Activated CD4-positive, alpha-beta T cell treated with anti-CD3 and anti-CD28 coated beads for 36 hours (primary cell): Measurements from ENCODE around the gene MIA3. TPM values are rescaled to one million over a fixed set of nuclear protein-coding genes. Genes with fewer than 3 reads are reported as not detected.

Experiments
- ATAC-seq: fragments of 200-7000 bp; cut with Tn5 transposase; one replicate; pipeline ENCODE4 v1.10.0; 2021; ENCODE audit warnings: mild to moderate bottlenecking, moderate library complexity
- CTCF ChIA-PET: fragments of 350-600 bp; sonication (Branson Sonifier 250); formaldehyde crosslinking; loops from one replicate; lab custom pipeline; 2021; ENCODE audit warnings: antibody characterized with exemption; lab: Charles Lee
- POLR2A ChIA-PET: fragments of 350-600 bp; sonication (Branson Sonifier 250); formaldehyde crosslinking; loops from one replicate; lab custom pipeline; 2021; ENCODE audit warnings: antibody characterized with exemption, inconsistent platforms; lab: Charles Lee
- DNase-seq: peaks from one replicate; pipeline ENCODE4 v3.0.0-alpha.2; 2020
- H3K27ac Mint-ChIP-seq: one replicate; pipeline ENCODE4 v1.8.0; 2021; ENCODE audit warnings: mixed read lengths
- H3K27me3 Mint-ChIP-seq: one replicate; pipeline ENCODE4 v1.8.0; 2021; ENCODE audit warnings: mixed read lengths
- H3K36me3 Mint-ChIP-seq: one replicate; pipeline ENCODE4 v1.8.0; 2021; ENCODE audit warnings: low read depth, mixed read lengths
- H3K4me1 Mint-ChIP-seq: one replicate; pipeline ENCODE4 v1.8.0; 2021; ENCODE audit warnings: mixed read lengths
- H3K4me3 Mint-ChIP-seq: one replicate; pipeline ENCODE4 v1.8.0; 2021; ENCODE audit warnings: mild to moderate bottlenecking, moderate library complexity, mixed read lengths
- H3K9me3 Mint-ChIP-seq: one replicate; pipeline ENCODE4 v1.8.0; 2021; ENCODE audit warnings: low read depth, mixed read lengths
- intact Hi-C, 2 experiments: fragments of 100-400 bp; cut with DNase I in 1 of 2; cut with micrococcal nuclease in 1 of 2; formaldehyde crosslinking; loops; one replicate each; pipeline versions ENCODE4 v1.14.2 to v1.15.1; 2022 to 2024; cut with DNase I, micrococcal nuclease
- total RNA-seq, 2 experiments: library from RNA; stranded (reverse); gene quantifications; one replicate each; pipeline ENCODE4 v1.2.3, GENCODE V29; 2021

MIA3 gene
- total RNA-seq, 2 experiments from 2014 or later = 46.7 to 57.9 TPM

DNA sequence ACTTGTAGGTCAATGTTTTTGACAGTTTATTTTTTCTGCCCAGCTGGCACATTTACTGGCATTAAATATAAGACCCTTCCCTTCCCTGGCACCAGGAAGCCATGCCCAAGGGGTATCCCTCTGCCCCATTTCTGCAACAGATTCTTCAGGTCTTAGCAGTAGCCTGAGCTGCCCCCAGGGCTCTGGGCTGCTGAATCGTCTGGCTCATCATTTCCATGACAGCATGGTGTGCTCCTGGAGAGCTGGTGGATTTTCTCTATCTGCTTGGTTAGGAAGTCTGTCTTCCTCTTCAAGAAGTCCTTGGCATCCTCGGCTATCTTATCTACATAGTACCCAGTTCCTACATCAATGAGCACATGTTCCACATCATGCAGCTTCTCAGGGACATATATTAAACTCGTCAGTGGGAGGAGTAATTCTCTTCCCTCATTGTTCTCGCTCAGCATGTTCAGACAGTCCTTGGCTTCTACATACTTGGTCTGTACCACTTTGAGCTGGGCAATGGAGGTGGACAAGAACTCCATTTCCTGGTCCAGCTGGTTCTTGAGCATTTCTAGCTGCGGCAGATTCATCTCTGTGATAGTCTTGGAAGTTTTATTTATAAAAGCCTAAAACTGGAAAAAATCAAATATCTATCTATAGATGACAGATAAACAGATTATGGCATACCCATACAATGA lies 23.5 kb downstream of the MIA3 start:
- no peak for ATAC-seq
- Mint-ChIP-seq H3K27ac (no peak overlapping the region), H3K9me3 (no peaks in the 10 kb centered on the region), H3K27me3 (no peaks in the 10 kb centered on the region), H3K4me3 (no peak overlapping the region), H3K36me3 (peaks cover 12% of the 10 kb centered on the region), H3K4me1 (peaks cover 22% of the 10 kb centered on the region)
- DNase-seq = no peak
- ChIA-PET POLR2A (no interaction called here), CTCF (interaction anchor here (0.7 to 1.8 kb wide), 3 partner anchors 12 to 1410 kb away, joined by 3 to 6 read pairs (median 4); no protein-coding TSS in a partner anchor)
- intact Hi-C loops = loop anchor here in 1 of 2 experiments (5.0 to 10.0 kb wide), 2 partner anchors 176 to 1353 kb away; partner anchors contain the start of gene DISP1

DNA sequence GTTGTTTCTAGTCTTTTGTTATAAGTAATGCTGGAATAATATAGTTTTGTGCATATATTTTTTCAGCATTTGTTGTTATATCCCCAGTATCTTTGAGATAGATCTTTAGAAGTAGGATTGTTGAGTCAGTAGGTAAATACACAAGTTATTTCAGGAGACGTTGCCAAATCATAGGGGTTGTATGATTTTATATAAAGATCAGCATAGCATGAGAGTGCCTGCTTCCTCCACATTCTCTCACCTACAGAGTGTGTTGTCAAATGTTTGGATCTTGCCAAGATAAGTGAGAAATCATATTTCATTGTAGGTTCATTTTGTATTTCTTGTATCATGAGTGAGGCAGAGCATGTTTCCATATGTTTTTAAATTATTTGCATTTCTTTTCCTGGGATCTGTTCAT lies 24.6 kb downstream of the MIA3 start:
- POLR2A ChIA-PET = no interaction called here
- DNase-seq (no peak), ATAC-seq (no peak)
- peaks cover 24% of the 10 kb centered on the region for H3K4me1 Mint-ChIP-seq
- peaks cover 10% of the 10 kb centered on the region for H3K36me3 Mint-ChIP-seq
- no peaks in the 10 kb centered on the region for H3K27me3 Mint-ChIP-seq
- CTCF ChIA-PET = interaction anchor here (0.7 to 1.8 kb wide), 2 partner anchors 11 to 23 kb away, joined by 4 to 6 read pairs; no protein-coding TSS in a partner anchor
- intact Hi-C loops = loop anchor here in 1 of 2 experiments (5.0 to 10.0 kb wide), 2 partner anchors 175 to 1352 kb away; partner anchors contain the start of gene DISP1
- H3K27ac Mint-ChIP-seq = peak overlapping the region; percentile 67
- H3K4me3 Mint-ChIP-seq = peak overlapping the region; percentile 33
- H3K9me3 Mint-ChIP-seq = no peaks in the 10 kb centered on the region

DNA sequence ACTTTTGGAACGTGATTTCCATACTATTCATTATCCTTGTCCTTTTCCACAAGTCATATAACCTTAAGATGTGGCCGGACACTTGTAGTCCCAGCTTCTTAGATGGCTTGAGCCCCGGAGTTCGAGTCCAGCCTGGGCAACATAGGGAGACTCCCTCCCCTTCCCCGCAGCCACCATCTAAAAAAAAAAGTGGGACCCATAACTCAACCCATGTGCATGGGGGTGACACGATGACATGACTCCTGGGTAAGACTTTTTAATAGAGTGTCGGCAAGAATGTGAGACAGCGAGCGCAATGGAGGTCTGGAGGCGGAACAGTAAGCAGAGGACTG lies 25.7 kb downstream of the MIA3 start:
- POLR2A ChIA-PET = interaction anchor here (1.0 to 1.7 kb wide), 3 partner anchors 9 to 69 kb away, joined by 6 to 8 read pairs (median 8); partner anchors contain the start of genes AIDA, BROX and TAF1A
- no peaks in the 10 kb centered on the region for H3K9me3 Mint-ChIP-seq
- no peak for DNase-seq
- peak overlapping the region; percentile 86 for H3K4me3 Mint-ChIP-seq
- H3K27ac Mint-ChIP-seq = peak overlapping the region; percentile 95
- intact Hi-C loops = loop anchor here in 1 of 2 experiments (5.0 to 10.0 kb wide), 2 partner anchors 174 to 1351 kb away; partner anchors contain the start of gene DISP1
- CTCF ChIA-PET = interaction anchor here (0.9 to 2.6 kb wide), 6 partner anchors 9 to 178 kb away, joined by 3 to 15 read pairs (median 8); no protein-coding TSS in a partner anchor
- H3K36me3 Mint-ChIP-seq = peaks cover 12% of the 10 kb centered on the region
- H3K4me1 Mint-ChIP-seq = peaks cover 26% of the 10 kb centered on the region
- ATAC-seq = no peak
- no peaks in the 10 kb centered on the region for H3K27me3 Mint-ChIP-seq

DNA sequence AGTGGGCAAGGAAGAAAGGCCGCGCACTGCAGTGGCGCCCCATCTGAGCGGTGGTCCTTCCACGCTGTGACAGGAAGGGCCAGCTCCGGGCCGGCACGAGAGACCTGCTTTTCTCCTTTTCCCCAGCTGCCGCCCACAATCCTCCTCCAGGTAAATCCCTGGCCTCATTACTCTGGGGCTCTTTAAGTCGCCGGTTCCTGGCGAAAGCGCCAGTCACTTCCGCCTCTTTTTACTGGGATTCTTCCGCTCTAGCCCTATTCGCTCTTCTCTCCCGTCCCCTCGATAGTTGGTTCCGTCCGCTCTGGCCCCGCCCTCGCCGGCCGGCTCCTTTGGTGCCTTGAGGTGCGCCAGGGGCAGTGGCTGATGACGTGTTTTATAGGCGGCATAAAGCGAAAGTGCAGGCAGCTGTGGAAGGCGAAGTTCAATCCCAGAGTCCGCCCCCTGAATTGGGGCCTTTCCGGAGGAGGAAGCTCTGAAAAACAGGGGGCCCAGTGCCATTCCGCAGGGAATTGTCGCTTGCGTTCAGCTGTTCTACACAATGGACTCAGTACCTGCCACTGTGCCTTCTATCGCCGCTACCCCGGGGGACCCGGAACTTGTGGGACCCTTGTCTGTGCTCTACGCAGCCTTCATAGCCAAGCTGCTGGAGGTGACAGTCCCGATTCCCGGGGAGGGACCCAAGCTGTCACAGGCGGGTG lies 26.2 kb downstream of the MIA3 start:
- intact Hi-C loops = loop anchor here (1.0 to 10.0 kb wide), 9 partner anchors 11 to 1351 kb away; partner anchors contain the start of genes AIDA (in 1 of the 2), BROX (in 1 of the 2), DISP1 (in 1 of the 2) and TAF1A (in 1 of the 2)
- peaks cover 12% of the 10 kb centered on the region for H3K36me3 Mint-ChIP-seq
- peak overlapping the region; percentile 95 for H3K27ac Mint-ChIP-seq
- H3K9me3 Mint-ChIP-seq = no peaks in the 10 kb centered on the region
- ATAC-seq = peak; percentile 97
- peak overlapping the region; percentile 86 for H3K4me3 Mint-ChIP-seq
- CTCF ChIA-PET = interaction anchor here (0.9 to 2.6 kb wide), 7 partner anchors 10 to 179 kb away, joined by 3 to 15 read pairs (median 8); no protein-coding TSS in a partner anchor
- POLR2A ChIA-PET = interaction anchor here (1.0 to 1.7 kb wide), 4 partner anchors 10 to 69 kb away, joined by 3 to 8 read pairs (median 7); partner anchors contain the start of genes AIDA, BROX and TAF1A
- H3K27me3 Mint-ChIP-seq = no peaks in the 10 kb centered on the region
- peaks cover 26% of the 10 kb centered on the region for H3K4me1 Mint-ChIP-seq
- DNase-seq = peak; percentile 98

DNA sequence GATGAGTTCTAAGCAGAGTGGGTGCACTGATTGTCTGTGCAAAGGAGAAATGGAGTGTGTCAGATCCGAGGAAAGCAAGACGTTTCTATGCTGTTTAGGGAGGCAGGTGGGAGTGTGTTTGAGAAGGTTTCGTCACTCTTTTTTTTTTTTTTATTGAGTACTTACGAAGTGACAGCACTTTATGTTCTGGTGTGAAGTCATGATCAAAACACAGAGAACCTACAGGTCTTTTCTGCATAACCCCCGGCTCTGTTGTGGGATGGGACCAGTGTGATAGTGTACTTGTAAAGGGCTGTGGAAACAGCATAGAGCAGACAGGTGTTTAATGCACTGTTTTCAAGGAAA lies 26.7 kb downstream of the MIA3 start:
- DNase-seq (no peak), ATAC-seq (peak; percentile 12)
- H3K27ac Mint-ChIP-seq = peak overlapping the region; percentile 95
- H3K4me3 Mint-ChIP-seq = peak overlapping the region; percentile 86
- ChIA-PET CTCF (interaction anchor here (0.7 to 2.6 kb wide), 7 partner anchors 9 to 179 kb away, joined by 3 to 15 read pairs (median 8); no protein-coding TSS in a partner anchor), POLR2A (interaction anchor here (1.0 to 1.7 kb wide), 4 partner anchors 10 to 68 kb away, joined by 3 to 8 read pairs (median 7); partner anchors contain the start of genes AIDA, BROX and TAF1A)
- peaks cover 10% of the 10 kb centered on the region for H3K36me3 Mint-ChIP-seq
- H3K4me1 Mint-ChIP-seq = peaks cover 26% of the 10 kb centered on the region
- no peaks in the 10 kb centered on the region for H3K9me3 Mint-ChIP-seq
- intact Hi-C loops = loop anchor here (1.0 to 10.0 kb wide), 9 partner anchors 11 to 1350 kb away; partner anchors contain the start of genes AIDA (in 1 of the 2), BROX (in 1 of the 2), DISP1 (in 1 of the 2) and TAF1A (in 1 of the 2)
- no peaks in the 10 kb centered on the region for H3K27me3 Mint-ChIP-seq

DNA sequence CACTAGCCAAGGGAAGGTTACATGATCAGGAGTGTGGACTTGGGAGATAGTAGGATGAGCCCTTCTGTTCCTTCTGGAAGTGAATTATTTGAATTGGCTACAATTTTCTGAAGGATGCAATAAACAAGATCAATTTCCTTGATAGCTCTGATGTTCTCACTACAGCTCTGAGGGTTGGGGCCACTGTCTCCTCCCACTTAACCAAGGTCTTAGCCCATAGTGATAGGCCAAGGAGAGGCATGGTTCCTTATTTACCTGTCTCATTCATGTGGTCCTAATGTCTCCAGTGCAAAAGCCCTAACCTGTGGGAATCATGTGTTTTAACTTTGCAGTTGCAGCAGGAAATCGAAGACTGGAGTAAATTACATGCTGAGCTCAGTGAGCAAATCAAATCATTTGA lies 34.8 kb downstream of the MIA3 start:
- Mint-ChIP-seq H3K27me3 (no peaks in the 10 kb centered on the region), H3K9me3 (no peaks in the 10 kb centered on the region), H3K4me1 (peaks cover 54% of the 10 kb centered on the region), H3K4me3 (no peak overlapping the region), H3K27ac (peak overlapping the region; percentile 76), H3K36me3 (peaks cover 76% of the 10 kb centered on the region)
- ChIA-PET POLR2A (no interaction called here), CTCF (interaction anchor here (1.1 to 2.8 kb wide), 5 partner anchors 8 to 63 kb away, joined by 3 to 15 read pairs (median 5); partner anchors contain the start of gene TAF1A)
- intact Hi-C loops = loop anchor here (5.0 to 10.0 kb wide), 2 partner anchors 430 to 1182 kb away; no protein-coding TSS in a partner anchor
- DNase-seq (no peak), ATAC-seq (no peak)

DNA sequence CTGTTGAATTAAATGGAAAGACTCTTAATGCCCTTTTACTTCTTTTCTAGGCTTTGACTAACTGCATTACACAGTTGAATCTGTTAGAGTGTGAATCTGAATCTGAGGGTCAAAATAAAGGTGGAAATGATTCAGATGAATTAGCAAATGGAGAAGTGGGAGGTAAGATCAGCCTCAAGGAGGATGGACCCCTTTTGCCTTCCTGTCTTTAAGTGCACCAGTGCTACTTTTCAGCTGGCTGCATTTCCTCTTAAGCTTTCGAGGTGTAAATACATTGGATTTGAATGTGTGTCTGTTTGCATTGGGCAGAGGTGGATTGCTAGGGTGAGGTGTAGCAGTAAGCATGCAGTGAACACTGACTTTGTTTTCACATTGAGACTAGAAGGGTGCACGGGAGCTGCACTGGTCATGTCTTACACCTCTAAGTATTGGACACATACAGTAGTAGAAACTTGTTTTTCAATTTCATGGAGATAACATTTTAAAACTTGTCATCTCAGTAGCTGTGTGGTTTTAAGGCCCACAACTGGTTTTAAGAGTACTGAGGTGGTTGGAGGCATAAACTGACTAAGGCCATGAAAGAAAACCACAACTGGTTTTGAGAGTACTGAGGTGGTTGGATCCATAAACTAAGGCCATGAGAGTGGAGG lies 35.4 kb downstream of the MIA3 start:
- POLR2A ChIA-PET = no interaction called here
- peak; percentile 34 for DNase-seq
- no peaks in the 10 kb centered on the region for H3K9me3 Mint-ChIP-seq
- peaks cover 54% of the 10 kb centered on the region for H3K4me1 Mint-ChIP-seq
- intact Hi-C loops = loop anchor here (5.0 to 10.0 kb wide), 2 partner anchors 429 to 1181 kb away; no protein-coding TSS in a partner anchor
- H3K27ac Mint-ChIP-seq = peak overlapping the region; percentile 76
- CTCF ChIA-PET = interaction anchor here (1.1 to 2.8 kb wide), 5 partner anchors 9 to 64 kb away, joined by 3 to 15 read pairs (median 5); partner anchors contain the start of gene TAF1A
- peak; percentile 74 for ATAC-seq
- no peak overlapping the region for H3K4me3 Mint-ChIP-seq
- no peaks in the 10 kb centered on the region for H3K27me3 Mint-ChIP-seq
- peaks cover 79% of the 10 kb centered on the region for H3K36me3 Mint-ChIP-seq

DNA sequence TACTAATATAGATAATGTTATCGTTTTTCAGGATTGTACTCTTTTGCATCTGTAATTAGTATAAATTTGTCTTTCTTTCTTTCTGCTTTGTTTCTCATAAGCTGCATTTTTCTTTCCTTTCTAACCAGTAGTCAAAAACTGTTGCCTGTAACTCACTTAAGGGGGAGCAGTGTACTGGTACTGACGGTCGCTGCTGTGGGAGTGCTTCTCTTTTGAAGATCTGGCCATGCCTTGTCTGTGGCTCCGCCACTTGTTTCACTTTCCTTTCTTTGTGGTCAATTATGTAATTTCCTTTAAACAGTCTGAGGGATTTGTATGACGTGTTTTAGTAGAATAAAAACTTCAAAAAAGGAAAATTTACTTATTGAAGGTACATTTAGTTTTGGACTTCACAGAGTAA lies 37.0 kb downstream of the MIA3 start:
- ATAC-seq (peak; percentile 89), DNase-seq (peak; percentile 80)
- ChIA-PET CTCF (interaction anchor here (0.6 to 2.8 kb wide), 4 partner anchors 11 to 1090 kb away, joined by 3 to 15 read pairs (median 3); no protein-coding TSS in a partner anchor), POLR2A (interaction anchor here (0.6 to 0.8 kb wide), 3 partner anchors 65 to 1063 kb away, joined by 3 to 4 read pairs (median 4); partner anchors contain the start of gene TAF1A)
- intact Hi-C loops = loop anchor here (1.0 to 10.0 kb wide), 8 partner anchors 11 to 1180 kb away; partner anchors contain the start of genes AIDA (in 2 of the 2), BROX (in 2 of the 2) and MIA3 (in 1 of the 2)
- Mint-ChIP-seq H3K4me3 (peak overlapping the region; percentile 20), H3K27me3 (no peaks in the 10 kb centered on the region), H3K27ac (peak overlapping the region; percentile 86), H3K36me3 (peaks cover 88% of the 10 kb centered on the region), H3K9me3 (no peaks in the 10 kb centered on the region), H3K4me1 (peaks cover 54% of the 10 kb centered on the region)

DNA sequence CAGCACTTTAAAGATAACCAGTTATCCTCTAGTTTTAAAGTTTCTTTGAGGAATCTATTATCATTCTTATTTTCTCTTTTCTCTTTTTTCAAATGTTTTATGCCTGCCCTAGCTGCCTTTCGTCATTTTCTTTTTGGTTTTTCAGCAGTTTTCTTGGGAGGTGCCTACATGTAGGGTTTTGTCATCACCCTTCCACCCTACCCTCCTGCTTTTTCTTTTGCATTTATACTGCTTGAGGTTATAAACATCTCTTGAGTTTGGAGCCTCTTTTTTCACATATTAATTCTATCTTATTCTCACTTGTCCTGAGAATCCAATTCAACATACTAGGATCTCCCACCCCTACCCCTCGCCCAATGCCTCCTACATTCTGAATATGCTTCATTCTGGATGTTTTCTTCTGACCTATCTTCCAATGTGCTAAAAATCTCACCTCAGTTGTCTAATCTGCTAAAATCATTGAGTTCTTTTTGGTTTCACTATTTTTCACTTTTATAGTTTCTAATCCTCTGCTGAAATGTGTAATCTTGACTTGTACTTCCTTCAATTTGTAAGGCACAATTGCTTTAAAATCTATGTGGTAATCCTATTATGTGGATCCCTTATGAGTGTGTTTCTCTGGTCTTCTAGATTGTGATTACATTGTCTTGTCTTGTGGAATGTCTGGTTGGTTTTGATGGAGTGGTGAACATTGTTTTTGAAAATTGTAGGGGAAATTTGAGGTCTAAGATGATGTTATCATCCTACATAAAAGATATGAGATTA lies 38.7 kb downstream of the MIA3 start:
- intact Hi-C loops = loop anchor here in 1 of 2 experiments (5.0 to 10.0 kb wide), 3 partner anchors 41 to 1178 kb away; no protein-coding TSS in a partner anchor
- ChIA-PET CTCF (no interaction called here), POLR2A (no interaction called here)
- ATAC-seq = no peak
- peaks cover 54% of the 10 kb centered on the region for H3K4me1 Mint-ChIP-seq
- H3K9me3 Mint-ChIP-seq = no peaks in the 10 kb centered on the region
- H3K27me3 Mint-ChIP-seq = no peaks in the 10 kb centered on the region
- no peak for DNase-seq
- no peak overlapping the region for H3K4me3 Mint-ChIP-seq
- H3K27ac Mint-ChIP-seq = peak overlapping the region; percentile 52
- H3K36me3 Mint-ChIP-seq = peaks cover 86% of the 10 kb centered on the region
